PC-3 (cell line): ENCODE measurements around the gene DPCD.

Experiments
- EZH2 ChIP-seq: fragments of 300-600 bp; sonication (generic); IDR thresholded peaks from one replicate; pipeline ENCODE4 v1.6.1; 2017; ENCODE audit warnings: antibody characterized with exemption, mild to moderate bottlenecking, low read length; ENCODE audit not compliant: unreplicated experiment
- TF ChIP-seq, protein P1 (sequence below): fragments of 300-600 bp; sonication (generic); conservative IDR thresholded peaks from 2 replicates; pipeline ENCODE4 v1.5.1; 2017; ENCODE audit warnings: antibody characterized with exemption, low read depth, mild to moderate bottlenecking, low read length

- TF ChIP-seq, protein P1, sequence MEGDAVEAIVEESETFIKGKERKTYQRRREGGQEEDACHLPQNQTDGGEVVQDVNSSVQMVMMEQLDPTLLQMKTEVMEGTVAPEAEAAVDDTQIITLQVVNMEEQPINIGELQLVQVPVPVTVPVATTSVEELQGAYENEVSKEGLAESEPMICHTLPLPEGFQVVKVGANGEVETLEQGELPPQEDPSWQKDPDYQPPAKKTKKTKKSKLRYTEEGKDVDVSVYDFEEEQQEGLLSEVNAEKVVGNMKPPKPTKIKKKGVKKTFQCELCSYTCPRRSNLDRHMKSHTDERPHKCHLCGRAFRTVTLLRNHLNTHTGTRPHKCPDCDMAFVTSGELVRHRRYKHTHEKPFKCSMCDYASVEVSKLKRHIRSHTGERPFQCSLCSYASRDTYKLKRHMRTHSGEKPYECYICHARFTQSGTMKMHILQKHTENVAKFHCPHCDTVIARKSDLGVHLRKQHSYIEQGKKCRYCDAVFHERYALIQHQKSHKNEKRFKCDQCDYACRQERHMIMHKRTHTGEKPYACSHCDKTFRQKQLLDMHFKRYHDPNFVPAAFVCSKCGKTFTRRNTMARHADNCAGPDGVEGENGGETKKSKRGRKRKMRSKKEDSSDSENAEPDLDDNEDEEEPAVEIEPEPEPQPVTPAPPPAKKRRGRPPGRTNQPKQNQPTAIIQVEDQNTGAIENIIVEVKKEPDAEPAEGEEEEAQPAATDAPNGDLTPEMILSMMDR, result no peak
- TF ChIP-seq EZH2, result no peak
These were observed 11.8 kb upstream of the DPCD start for GRCh38 chr10:101576211-101576863.
